Small intestine (tissue), 7 donors: ENCODE data around the gene EIF5AL1. TPM values are rescaled to one million over a fixed set of nuclear protein-coding genes. Genes with fewer than 3 reads are reported as not detected.

Experiments
- DNase-seq, 2 donors: peaks; one replicate each; pipeline versions ENCODE4 v3.0.0 to v3.0.0-alpha.2; 2013
- FAIRE-seq: peaks from 2 replicates; lab custom pipeline; 2012; peaks lifted over from hg19 to GRCh38; lab: Jason Lieb, UNC
- H3K27ac ChIP-seq, 3 donors: one replicate each; pipeline ENCODE4 v1.5.1; 2013; ENCODE audit warnings: low read length in 2 of 3, mild to moderate bottlenecking in 2 of 3, control low read depth in 1 of 3, inconsistent platforms in 1 of 3, low read depth in 1 of 3, moderate library complexity in 1 of 3
- H3K27me3 ChIP-seq, 3 donors: one replicate each; pipeline ENCODE4 v1.6.1; 2013; ENCODE audit warnings: low read length in 3 of 3, inconsistent platforms in 1 of 3; ENCODE audit not compliant: control insufficient read depth in 3 of 3, insufficient read depth in 3 of 3
- H3K36me3 ChIP-seq, 3 donors: one replicate each; pipeline ENCODE4 v1.6.1; 2013; ENCODE audit warnings: low read length in 3 of 3, inconsistent platforms in 1 of 3, low read depth in 1 of 3, mild to moderate bottlenecking in 1 of 3, moderate library complexity in 1 of 3; ENCODE audit not compliant: control insufficient read depth in 3 of 3, insufficient read depth in 2 of 3
- H3K4me1 ChIP-seq, 3 donors: one replicate each; pipeline ENCODE4 v1.6.1; 2013; ENCODE audit warnings: low read length in 2 of 3, inconsistent platforms in 1 of 3, low read depth in 1 of 3, mild to moderate bottlenecking in 1 of 3, moderate library complexity in 1 of 3; ENCODE audit not compliant: control insufficient read depth in 3 of 3, insufficient read depth in 2 of 3
- H3K4me3 ChIP-seq, 3 donors: one replicate each; pipeline ENCODE4 v1.5.1; 2013; ENCODE audit warnings: low read length in 3 of 3, control low read depth in 1 of 3, inconsistent platforms in 1 of 3, low read depth in 1 of 3, mild to moderate bottlenecking in 1 of 3, moderate library complexity in 1 of 3
- H3K9me3 ChIP-seq, 2 donors: one replicate each; pipeline ENCODE4 v1.6.1; 2013; ENCODE audit warnings: low read depth in 1 of 2, low read length in 1 of 2; ENCODE audit not compliant: control insufficient read depth in 2 of 2, insufficient read depth in 1 of 2
- WGBS, 3 donors: extraction: QIAGEN DNeasy Blood & Tissue Kit; methylation state at CpG; one replicate each; pipeline ENCODE4 v1.1.7; 2013; 5-methylcytosine and 5-hydroxymethylcytosine counted together
- polyA plus RNA-seq, 4 donors: library from polyadenylated mRNA; stranded (reverse) in 3 of 4; unstranded in 1 of 4; fragments of 200-250 nt in 3 of 4; fragments of 120-200 nt in 1 of 4; gene quantifications; one replicate each; pipeline versions ENCODE4 v1.2.1 to v1.2.3, GENCODE V29; 2013
- donor health status: healthy with polysubstance abuse.
- donor health status: control.
- donor health status: control.
- donor health status: Bipolar disorder and iron deficiency.
- donor health status: healthy.

Gene EIF5AL1
- polyA plus RNA-seq, 4 donors = 0.22 to 0.69 (median 0.48) TPM

- 86 to 93% (median 88%) methylated on average over 7 of the region's 7 CpGs for WGBS, 3 donors
Measured at GRCh38 chr10:79472449-79472848, 39.9 kb upstream of the EIF5AL1 start.

DNA sequence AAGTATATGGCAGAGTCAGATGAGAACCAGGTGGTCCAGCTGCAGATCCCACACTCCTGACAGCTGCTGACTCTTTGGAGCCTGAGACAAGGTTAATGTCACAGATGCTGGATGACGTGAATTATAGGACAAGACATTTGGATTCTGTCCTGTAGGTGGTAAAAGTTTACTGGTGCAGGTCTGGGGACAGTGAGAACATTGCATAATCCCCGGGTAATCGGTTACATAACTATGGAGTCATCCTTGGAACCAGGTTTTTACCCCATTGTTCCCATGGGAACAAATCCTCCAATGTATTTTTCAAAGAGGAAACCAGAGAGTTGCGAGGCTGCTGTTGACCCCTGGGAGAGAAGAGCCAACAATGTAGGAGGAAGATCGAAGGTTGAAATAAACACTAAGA lies 39.4 kb upstream of the EIF5AL1 start:
- WGBS, 3 donors = 51 to 66% (median 64%) methylated on average over 5 of the region's 5 CpGs
- Histone ChIP-seq H3K27me3 (no peaks in the 10 kb centered on the region), H3K4me1 (no peaks in the 10 kb centered on the region), H3K36me3 (no peaks in the 10 kb centered on the region), H3K9me3 (no peaks in the 10 kb centered on the region), H3K27ac (no peak overlapping the region), H3K4me3 (no peak overlapping the region)
- FAIRE-seq (no peak), DNase-seq (no peak)

More at GRCh38 chr10:79472449-79472848, 39.9 kb upstream of the EIF5AL1 start:
- no peak overlapping the region for H3K4me3 ChIP-seq
- FAIRE-seq (no peak), DNase-seq (no peak)
- H3K36me3 ChIP-seq = no peaks in the 10 kb centered on the region
- H3K4me1 ChIP-seq = no peaks in the 10 kb centered on the region
- no peak overlapping the region for H3K27ac ChIP-seq
- no peaks in the 10 kb centered on the region for H3K9me3 ChIP-seq
- no peaks in the 10 kb centered on the region for H3K27me3 ChIP-seq

GRCh38 chr10:79473496-79474095 lies 38.7 kb upstream of the EIF5AL1 start:
- WGBS, 3 donors = 74 to 82% (median 81%) methylated on average over 5 of the region's 5 CpGs
- Histone ChIP-seq H3K27ac (no peak overlapping the region), H3K9me3 (no peaks in the 10 kb centered on the region), H3K36me3 (no peaks in the 10 kb centered on the region), H3K4me1 (no peaks in the 10 kb centered on the region), H3K4me3 (no peak overlapping the region), H3K27me3 (no peaks in the 10 kb centered on the region)
- FAIRE-seq = no peak
- DNase-seq = no peak

DNA sequence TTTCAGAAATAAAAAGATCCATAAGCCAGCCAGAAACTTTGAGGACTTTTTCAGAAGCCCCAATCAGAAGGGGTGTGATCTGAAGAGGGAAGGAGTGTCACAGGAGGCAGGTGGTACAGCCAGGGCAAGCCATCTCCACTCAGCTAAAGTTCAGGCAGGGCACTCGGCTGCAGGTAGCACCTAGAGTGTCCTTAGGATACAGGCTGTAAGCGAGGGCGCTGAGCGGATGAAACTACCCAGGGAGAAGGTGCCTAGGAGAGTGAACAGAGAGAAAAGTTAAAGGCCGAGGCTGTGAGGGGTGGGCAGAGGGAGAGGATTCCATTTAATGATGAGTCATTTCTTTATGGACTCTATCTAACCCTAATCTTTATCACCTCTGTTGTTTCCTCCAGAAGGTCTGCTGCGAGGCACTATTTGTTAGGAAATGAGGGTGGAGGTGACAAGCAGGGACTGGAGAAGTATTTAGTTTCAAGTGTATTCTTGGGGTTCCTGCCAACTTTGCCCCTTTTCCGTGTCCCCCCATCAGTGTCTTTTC lies 37.1 kb upstream of the EIF5AL1 start:
- Histone ChIP-seq H3K9me3 (no peaks in the 10 kb centered on the region), H3K36me3 (no peaks in the 10 kb centered on the region), H3K4me1 (no peaks in the 10 kb centered on the region), H3K4me3 (no peak overlapping the region), H3K27ac (no peak overlapping the region), H3K27me3 (peaks cover 0 to 2% (median 0%) of the 10 kb centered on the region in 3 donors)
- 59 to 80% (median 63%) methylated on average over 7 of the region's 7 CpGs for WGBS, 3 donors
- DNase-seq = no peak
- no peak for FAIRE-seq

DNA sequence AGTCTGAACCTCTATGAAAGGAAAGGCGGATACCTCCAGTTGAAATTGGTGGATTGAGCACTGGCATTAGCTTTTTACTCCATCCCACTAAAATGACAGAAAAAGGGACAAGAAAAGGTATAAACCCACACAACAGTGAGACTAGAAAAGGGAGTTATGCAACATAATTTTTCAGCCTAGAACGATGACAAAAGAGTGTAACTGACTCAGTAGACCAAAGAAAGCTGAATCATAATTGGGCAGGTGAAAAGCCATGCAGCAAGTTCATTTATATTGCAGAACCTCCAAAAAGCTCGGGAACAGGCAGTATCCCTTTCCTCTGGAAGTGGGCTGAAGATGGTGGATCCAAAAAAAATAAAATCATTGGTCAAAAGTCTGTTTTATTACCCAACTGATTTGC lies 36.5 kb upstream of the EIF5AL1 start:
- 73 to 87% (median 80%) methylated on average over 3 of the region's 3 CpGs for WGBS, 3 donors
- FAIRE-seq = no peak
- peaks cover 0 to 2% (median 0%) of the 10 kb centered on the region in 3 donors for H3K27me3 ChIP-seq
- H3K36me3 ChIP-seq = no peaks in the 10 kb centered on the region
- no peaks in the 10 kb centered on the region for H3K4me1 ChIP-seq
- H3K9me3 ChIP-seq = no peaks in the 10 kb centered on the region
- no peak overlapping the region for H3K4me3 ChIP-seq
- no peak overlapping the region for H3K27ac ChIP-seq
- no peak for DNase-seq

DNA sequence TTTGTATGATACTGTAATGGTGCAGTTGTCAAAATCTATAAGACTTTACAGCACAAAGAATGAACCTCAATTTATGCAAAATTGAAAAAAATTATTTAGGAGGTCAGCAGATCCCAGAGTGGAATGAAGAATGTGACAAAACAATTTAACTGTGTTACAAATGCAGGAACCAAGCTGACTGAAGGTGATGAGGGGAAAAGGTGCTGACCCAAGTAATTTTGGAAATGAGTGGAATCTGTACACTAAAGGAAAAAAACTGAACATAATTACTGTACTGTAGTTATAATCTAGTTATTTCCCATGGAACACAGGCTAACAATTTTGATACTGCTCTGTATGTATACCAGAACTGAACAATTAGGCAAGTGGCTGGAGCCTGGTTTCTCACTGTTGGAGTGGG lies 35.7 kb upstream of the EIF5AL1 start:
- H3K27ac ChIP-seq = no peak overlapping the region
- H3K9me3 ChIP-seq = no peaks in the 10 kb centered on the region
- H3K27me3 ChIP-seq = peaks cover 0 to 2% (median under 1%) of the 10 kb centered on the region in 3 donors
- no peaks in the 10 kb centered on the region for H3K36me3 ChIP-seq
- FAIRE-seq (no peak), DNase-seq (no peak)
- no peak overlapping the region for H3K4me3 ChIP-seq
- no peaks in the 10 kb centered on the region for H3K4me1 ChIP-seq

- DNase-seq = no peak
- FAIRE-seq = no peak
- Histone ChIP-seq H3K9me3 (no peaks in the 10 kb centered on the region), H3K27ac (no peak overlapping the region), H3K36me3 (no peaks in the 10 kb centered on the region), H3K27me3 (peaks cover 0 to 2% (median 2%) of the 10 kb centered on the region in 3 donors), H3K4me3 (no peak overlapping the region), H3K4me1 (no peaks in the 10 kb centered on the region)
- WGBS, 3 donors = 84 to 90% (median 88%) methylated on average over 7 of the region's 7 CpGs
Measured at GRCh38 chr10:79477456-79477855, 34.9 kb upstream of the EIF5AL1 start.

DNA sequence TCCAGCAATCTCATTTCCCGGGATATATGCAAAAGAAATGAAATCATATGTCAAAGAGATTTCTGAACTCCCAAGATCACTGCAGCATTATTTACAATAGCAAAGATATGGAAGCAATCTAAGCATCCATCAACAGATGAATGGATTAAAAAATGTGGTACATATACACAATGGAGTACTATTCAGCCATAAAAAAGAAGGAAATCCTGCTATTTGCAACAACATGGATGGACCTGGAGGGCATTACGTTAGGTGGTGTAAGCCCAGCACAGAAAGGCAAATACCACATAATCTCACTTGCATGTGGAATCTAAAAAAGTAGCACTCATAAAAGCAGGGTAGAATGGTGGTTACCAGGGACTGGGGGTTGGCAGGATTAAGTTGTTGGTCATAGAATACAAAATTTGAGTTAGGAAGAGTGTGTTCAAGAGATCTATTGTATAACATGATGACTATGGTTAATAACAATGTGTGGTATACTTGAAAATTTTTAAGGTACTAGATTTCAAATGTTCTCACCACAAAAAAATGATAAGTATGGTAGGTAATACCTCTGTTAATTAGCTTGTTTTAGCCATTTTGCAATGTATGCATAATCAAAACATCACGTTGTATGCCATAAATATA lies 32.9 kb upstream of the EIF5AL1 start:
- peaks cover 0 to 2% (median 2%) of the 10 kb centered on the region in 3 donors for H3K27me3 ChIP-seq
- no peaks in the 10 kb centered on the region for H3K4me1 ChIP-seq
- no peaks in the 10 kb centered on the region for H3K36me3 ChIP-seq
- no peaks in the 10 kb centered on the region for H3K9me3 ChIP-seq
- H3K4me3 ChIP-seq = no peak overlapping the region
- no peak for DNase-seq
- no peak for FAIRE-seq
- 79 to 88% (median 82%) methylated on average over 3 of the region's 3 CpGs for WGBS, 3 donors
- no peak overlapping the region for H3K27ac ChIP-seq
